Smooth muscle cell of bladder (primary cell): ENCODE measurements around the gene FTSJ3. TPM values are rescaled to one million over a fixed set of nuclear protein-coding genes. Genes with fewer than 3 reads are reported as not detected.

Experiments
- total RNA-seq: library from RNA; depleted of rRNA; stranded (reverse); fragments of >200 nt; gene quantifications from 2 replicates; pipeline ENCODE4 v1.2.3, GENCODE V29; 2014

The FTSJ3 gene
- total RNA-seq, result 51.3 and 54.5 TPM in 2 replicates

DNA sequence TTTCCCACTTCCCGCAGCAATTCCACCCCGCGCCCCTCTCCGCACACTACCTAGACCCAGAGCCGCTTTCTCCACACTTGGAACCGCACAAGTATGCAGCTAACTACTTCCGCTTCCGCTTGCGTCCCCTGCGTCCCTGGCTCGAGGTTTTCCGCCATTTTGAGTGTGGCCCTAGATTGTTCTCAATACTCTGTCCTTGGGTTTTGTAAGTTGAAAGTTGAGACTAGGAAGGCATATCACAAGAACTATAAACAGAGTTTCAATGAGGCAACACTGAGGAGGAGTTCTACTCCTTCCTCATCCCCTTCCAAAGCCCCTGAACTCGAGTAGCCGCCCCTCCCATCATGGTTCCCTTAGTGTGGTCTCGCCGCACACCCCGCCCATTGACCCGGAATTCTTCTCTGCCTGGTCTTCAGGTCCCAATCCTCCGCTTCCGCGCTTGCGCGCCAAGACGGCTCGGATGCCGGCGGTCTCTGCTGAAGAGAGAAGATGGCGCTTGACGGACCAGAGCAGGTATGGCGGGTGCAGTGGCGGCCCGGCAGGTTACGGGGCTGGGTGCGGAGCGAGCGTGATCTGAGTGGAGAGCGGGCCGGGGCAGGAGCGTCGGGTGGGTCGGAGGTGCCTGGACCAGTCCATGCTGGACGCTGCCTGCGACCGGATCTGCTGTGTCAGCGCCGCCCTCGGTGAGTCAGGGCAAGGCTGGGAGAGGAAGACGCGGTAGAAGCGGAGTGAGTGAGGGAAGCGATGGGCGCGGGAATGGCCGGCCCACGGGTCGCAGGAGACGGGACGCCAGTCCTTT is at the start of gene FTSJ3, which contains the start of gene PSMC5:
FTSJ3 (minus strand) TSS at position 662 of the 799 bp plus-strand sequence. CDS start 761 bp downstream, outside the sequence.
PSMC5 (plus strand) TSS at position 430 of the 799 bp plus-strand sequence; CDS start at position 490, 60 bp downstream.

GRCh38 chr17:63873577-63873976 is 46.1 kb upstream of the FTSJ3 start, which contains the start of gene CSH2:
Gene CSH2, minus strand, starts transcription at chr17:63873677. Its CDS starts 63 bp downstream, at chr17:63873614.

GRCh38 chr17:63842540-63843386 is 15.3 kb upstream of the FTSJ3 start, which contains the start of gene SMARCD2:
Gene SMARCD2, minus strand, starts transcription at chr17:63842685. Its CDS starts 11 bp downstream, at chr17:63842674.

GRCh38 chr17:63774141-63774968 is 53.1 kb downstream of the FTSJ3 start, which contains the start of gene DDX42:
Gene DDX42, plus strand, starts transcription at chr17:63774170. Its CDS starts 12,880 bp downstream, at chr17:63787050.

DNA sequence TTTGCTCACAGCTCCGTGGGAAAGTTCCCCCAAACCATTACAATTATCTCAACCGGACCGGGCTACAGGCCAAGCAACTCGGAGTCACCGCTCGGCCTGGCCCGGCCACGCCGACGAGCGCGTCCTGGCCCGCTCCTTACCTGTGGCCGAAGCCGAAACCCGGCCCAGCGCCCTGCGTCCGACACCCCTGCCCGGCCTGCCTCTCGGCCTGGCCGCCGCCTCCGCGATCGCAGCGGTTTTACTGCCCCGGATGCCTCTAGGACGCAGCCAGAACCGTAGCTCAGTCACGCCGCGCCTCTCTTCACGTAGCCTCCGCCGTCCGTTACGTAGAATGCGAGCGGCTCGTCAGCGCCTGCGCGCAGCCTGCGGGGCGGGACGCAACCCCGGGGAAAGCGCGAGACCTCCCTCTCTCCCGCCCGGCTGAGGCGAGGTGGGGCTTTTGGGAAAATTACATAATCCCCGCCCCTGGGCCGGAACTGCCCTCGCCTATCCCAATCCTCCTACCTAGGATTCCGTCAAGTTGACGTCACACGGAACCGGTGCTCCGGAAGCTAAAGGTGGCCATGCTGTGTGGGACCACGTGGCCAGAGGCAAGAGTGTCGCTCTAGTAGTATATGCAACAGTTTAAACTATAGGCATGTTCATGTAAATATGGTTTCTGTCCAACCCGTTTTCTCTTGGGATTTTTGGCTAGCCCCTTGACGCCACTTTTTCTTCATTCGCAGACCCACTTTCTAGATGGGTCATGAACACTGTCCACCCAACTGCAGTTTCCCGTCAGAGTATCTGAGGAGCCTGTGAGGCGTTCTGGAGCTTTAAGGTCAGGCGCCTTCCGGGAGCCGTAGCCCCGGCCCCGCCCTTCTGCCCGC is 54.0 kb downstream of the FTSJ3 start, which contains the start of gene CCDC47:
CCDC47 (minus strand) TSS at position 326 of the 869 bp plus-strand sequence. CDS start 7,422 bp downstream, outside the sequence.

Other genes with a start within 250 kb of the FTSJ3 start
- gene TACO1, start 226.8 kb downstream of the FTSJ3 start, total RNA-seq, result 14.5 and 15.6 TPM in 2 replicates
- gene MAP3K3, start 205.2 kb downstream of the FTSJ3 start, total RNA-seq, result 20.1 and 28.2 TPM in 2 replicates
- gene LIMD2, start 127.5 kb downstream of the FTSJ3 start, total RNA-seq, result 1.8 and 3.8 TPM in 2 replicates
- gene STRADA, start 85.9 kb downstream of the FTSJ3 start, total RNA-seq, result 13.9 and 16.5 TPM in 2 replicates
- 55.9 and 79.0 TPM in 2 replicates for gene CCDC47, start 54.1 kb downstream of the FTSJ3 start, total RNA-seq
- 45.1 and 62.3 TPM in 2 replicates for gene DDX42, start 53.5 kb downstream of the FTSJ3 start, total RNA-seq
- gene PSMC5, start 232 bp downstream of the FTSJ3 start, total RNA-seq, result 58.3 and 69.9 TPM in 2 replicates
- gene SMARCD2, start 15.0 kb upstream of the FTSJ3 start, total RNA-seq, result 78.7 and 93.3 TPM in 2 replicates
- not detected in 2 replicates for gene CSH2, start 46.0 kb upstream of the FTSJ3 start, total RNA-seq
- not detected in 2 replicates for gene GH2, start 54.3 kb upstream of the FTSJ3 start, total RNA-seq
- gene CSH1, start 68.9 kb upstream of the FTSJ3 start, total RNA-seq, result not detected in 2 replicates
- gene CSHL1, start 83.6 kb upstream of the FTSJ3 start, total RNA-seq, result not detected in 2 replicates
- gene GH1, start 91.2 kb upstream of the FTSJ3 start, total RNA-seq, result not detected in 2 replicates
- gene CD79B, start 104.7 kb upstream of the FTSJ3 start, total RNA-seq, result 0.18 and 0.43 TPM in 2 replicates
- gene SCN4A, start 145.3 kb upstream of the FTSJ3 start, total RNA-seq, result under 0.01 TPM in 1 of 2 replicates, not detected in the other
- 0.28 and 0.57 TPM in 2 replicates for gene PRR29, start 170.7 kb upstream of the FTSJ3 start, total RNA-seq
- gene ICAM2, start 193.0 kb upstream of the FTSJ3 start, total RNA-seq, result 1.4 and 3.1 TPM in 2 replicates